C4-2B (cell line): ENCODE data around the gene JAKMIP1.

Source experiments
- H3K27ac ChIP-seq: fragments of 450-650 bp; 2 replicates; pipeline ENCODE4 v1.5.1; 2017
- ZFX ChIP-seq: fragments of 450-650 bp; IDR thresholded peaks from 2 replicates; pipeline ENCODE4 v1.6.1; 2017
- TF ChIP-seq, protein P1 (sequence below): fragments of 450-650 bp; conservative IDR thresholded peaks from 2 replicates; pipeline ENCODE4 v1.5.1; 2017; ENCODE audit warnings: mild to moderate bottlenecking

JAKMIP1 gene

DNA sequence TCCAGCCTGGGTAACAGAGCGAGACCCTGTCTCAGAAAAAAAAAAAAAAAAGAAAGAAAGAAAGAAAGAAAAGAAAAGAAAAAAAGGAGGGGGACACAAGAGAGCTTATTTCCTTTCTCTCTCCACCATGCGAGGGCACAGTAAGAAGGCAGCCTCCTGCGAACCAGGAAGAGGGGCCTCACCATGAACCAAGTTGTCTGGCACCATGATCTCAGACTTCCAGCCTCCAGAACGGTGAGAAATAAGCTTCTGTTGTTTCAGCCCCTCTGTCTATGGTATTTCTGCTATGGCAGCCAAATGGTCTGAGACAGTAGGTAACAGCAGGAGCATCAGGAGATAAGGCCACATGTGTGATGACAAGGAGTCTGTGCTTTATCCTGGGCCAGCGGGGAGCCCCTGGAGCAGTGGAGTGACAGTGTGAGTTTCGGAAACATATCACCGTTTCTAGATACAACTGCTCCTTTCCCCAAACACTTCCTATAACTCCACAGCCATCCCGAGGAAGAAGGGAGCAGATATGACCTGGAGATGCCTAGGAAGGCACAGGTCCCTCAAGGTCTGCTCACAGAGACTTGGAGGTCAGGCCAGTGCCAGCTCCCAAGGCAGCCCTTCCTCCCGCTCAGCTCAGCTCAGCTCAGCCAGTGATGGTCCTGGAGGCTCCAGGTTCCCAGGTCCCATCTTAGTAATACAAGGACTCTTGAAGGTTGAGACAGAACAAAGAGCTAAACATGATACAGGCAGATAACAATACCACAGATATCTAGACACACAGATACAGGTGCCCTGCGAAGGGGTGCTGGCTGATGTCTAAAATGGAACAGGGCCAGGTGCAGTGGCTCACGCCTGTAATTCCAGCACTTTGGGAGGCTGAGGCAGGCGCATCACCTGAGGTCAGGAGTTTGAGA, 17.7 kb downstream of the JAKMIP1 start:
- no peak overlapping the region for H3K27ac ChIP-seq
- TF ChIP-seq, protein P1, sequence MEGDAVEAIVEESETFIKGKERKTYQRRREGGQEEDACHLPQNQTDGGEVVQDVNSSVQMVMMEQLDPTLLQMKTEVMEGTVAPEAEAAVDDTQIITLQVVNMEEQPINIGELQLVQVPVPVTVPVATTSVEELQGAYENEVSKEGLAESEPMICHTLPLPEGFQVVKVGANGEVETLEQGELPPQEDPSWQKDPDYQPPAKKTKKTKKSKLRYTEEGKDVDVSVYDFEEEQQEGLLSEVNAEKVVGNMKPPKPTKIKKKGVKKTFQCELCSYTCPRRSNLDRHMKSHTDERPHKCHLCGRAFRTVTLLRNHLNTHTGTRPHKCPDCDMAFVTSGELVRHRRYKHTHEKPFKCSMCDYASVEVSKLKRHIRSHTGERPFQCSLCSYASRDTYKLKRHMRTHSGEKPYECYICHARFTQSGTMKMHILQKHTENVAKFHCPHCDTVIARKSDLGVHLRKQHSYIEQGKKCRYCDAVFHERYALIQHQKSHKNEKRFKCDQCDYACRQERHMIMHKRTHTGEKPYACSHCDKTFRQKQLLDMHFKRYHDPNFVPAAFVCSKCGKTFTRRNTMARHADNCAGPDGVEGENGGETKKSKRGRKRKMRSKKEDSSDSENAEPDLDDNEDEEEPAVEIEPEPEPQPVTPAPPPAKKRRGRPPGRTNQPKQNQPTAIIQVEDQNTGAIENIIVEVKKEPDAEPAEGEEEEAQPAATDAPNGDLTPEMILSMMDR = no peak
- TF ChIP-seq ZFX = no peak

DNA sequence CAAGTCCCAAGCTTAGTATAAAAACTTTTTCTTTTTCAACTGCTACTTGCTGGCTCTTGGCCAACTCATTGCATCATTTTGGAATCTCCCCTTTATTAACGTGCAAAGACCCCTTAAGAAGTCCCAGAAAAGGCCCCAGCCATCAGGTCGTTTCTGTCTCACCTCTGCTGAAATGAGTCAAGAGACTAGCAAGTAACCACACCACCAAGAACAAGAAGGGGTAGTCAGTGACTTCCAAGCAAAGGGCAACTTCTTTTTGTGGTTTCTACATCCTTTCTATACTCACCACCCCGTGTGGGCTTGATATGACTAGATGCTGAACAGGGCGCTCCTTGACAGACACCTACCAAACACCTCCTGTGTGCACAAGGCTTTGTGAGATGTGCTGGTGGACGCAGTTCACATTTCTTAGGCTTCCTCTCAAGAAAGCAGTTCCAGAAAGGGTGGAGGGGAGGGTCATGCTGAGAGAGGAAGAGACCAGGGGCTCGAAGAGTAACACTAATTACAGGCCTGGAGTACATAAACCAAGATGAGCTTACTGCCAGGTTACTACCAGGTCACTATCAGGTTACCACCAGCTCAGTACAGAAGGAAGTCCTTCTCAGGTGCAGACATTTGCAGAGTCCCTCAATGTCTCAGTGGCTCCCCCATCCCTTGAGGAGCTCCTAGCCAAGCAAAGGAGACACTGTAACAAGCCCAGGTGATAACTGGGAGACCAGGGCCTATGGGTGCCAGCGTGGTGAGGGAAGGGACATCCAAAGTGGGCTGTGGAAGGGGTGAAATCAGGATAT, 19.3 kb downstream of the JAKMIP1 start:
- TF ChIP-seq, protein P1 = no peak
- TF ChIP-seq ZFX = no peak
- no peak overlapping the region for H3K27ac ChIP-seq

DNA sequence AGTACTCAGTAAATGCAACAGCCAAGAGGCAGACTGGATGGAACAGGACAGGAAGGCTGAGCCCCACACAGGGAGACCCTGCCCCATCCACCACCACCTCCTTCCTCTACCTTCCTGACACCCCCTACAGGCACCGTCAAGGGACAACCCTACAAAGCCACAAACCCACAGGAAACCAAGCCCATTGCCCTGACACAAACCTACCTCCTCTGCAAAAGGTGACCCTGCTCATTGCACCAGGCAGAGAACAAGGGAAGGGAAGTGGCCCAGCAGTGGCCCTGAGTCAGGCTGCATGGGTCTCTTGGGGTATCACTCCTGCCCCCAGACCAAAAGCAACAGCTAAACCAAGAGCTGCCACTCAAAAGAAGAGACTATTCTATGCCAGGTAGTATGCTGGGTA, 21.0 kb downstream of the JAKMIP1 start:
- no peak overlapping the region for H3K27ac ChIP-seq

DNA sequence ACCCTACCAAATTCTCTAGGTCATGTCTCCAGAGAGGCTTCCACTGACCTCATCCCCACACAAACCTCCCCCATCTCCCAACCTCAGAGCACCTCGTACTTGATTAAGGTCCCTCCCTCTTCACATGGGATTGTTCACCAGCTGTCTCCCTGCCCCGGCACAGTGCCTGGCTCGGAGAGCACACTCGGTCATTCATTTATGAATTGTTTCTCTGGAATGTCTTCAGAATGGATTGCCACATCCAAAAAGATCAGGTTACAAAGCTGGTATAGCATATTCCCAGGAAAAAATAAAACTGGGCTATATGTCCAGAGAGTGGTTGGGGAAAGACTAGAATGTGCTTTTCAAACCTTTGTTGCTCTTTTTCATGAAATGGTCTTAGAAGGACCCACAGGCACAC, 21.6 kb downstream of the JAKMIP1 start:
- no peak for TF ChIP-seq ZFX
- TF ChIP-seq, protein P1 = no peak
- no peak overlapping the region for H3K27ac ChIP-seq

More for the DNA sequence above, 21.0 kb downstream of the JAKMIP1 start:
- no peak for TF ChIP-seq ZFX
- TF ChIP-seq, protein P1 = no peak

DNA sequence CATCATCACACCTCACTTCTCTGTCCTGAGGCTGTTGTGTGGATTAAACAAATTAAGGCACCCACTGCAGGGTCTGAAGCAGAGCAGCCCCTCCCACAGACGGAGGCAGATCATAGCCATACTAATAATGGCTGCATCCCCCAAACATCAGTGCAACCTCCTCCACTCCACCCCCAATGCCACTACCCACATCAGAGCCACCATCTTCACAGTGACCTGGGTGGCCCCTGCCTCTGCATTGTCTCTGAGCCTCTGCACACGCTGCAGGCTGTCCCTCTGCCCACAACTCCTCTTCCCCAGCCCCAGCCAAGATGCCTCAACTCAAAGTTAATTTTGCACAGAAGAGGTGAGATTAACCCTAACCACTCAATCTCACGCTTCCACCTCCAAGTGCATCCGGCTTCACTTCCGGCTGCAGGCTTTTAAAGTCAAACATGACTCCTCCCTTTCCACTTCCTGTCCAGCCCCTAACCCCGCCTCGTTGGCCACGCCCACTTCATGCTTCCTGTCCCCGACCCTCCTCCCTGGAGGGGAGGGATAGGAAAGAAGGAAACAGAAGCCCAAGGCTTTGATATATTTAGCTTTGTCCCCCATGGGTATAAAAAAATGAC, 22.7 kb downstream of the JAKMIP1 start:
- TF ChIP-seq, protein P1 = no peak
- TF ChIP-seq ZFX = no peak
- no peak overlapping the region for H3K27ac ChIP-seq

DNA sequence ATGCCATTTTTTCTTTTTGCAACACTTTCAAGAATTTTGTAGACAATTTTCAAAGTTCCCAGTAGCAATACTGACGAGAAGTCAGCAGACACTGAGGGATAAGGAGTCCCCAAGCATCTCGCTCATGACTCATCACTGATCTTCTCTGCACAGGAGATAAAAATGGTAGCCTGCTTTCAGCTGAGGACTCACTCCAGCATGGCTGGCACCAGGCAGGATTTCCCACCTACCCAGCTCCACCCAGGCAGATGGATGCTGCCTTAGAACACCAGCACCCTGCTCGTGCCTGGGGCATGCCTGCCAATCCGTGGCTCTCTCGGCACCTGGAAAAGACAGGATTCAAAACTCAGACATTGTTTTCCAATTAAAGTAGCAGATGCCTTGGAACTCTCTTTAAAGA, 24.9 kb downstream of the JAKMIP1 start:
- H3K27ac ChIP-seq = no peak overlapping the region
- TF ChIP-seq, protein P1 = no peak
- TF ChIP-seq ZFX = no peak

DNA sequence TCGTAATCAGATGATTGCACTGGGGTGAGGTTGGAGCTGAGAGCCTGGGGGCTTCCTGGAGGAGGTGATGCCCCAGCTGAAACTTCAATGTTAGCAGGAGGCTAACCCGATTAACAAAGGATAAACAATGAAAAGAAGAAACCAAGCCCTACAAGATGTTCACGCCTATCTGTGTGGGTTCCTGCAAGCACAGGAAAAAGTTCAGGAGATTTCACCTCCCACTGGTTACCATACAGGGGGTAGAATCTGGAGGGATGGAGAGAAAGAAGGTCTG, 27.5 kb downstream of the JAKMIP1 start:
- H3K27ac ChIP-seq = peak overlapping the region; percentile 79
- no peak for TF ChIP-seq ZFX
- TF ChIP-seq, protein P1 = no peak
